Adrenal gland (tissue), 12 donors: ENCODE results near the gene FRMD5. TPM values are rescaled to one million over a fixed set of nuclear protein-coding genes. Genes with fewer than 3 reads are reported as not detected.

Experiments used
- DNase-seq, 7 donors: peaks; one replicate each; pipeline ENCODE4 v3.0.0-alpha.2; 2019 to 2020
- H3K27ac ChIP-seq, 5 donors: fragments of 200-600 bp; sonication (generic) in 4 of 5; 1 replicate in 3 of 5; 2 replicates in 2 of 5; pipeline versions ENCODE4 v1.5.1 to v1.8.0; 2016 to 2020; ENCODE audit warnings: mild to moderate bottlenecking in 1 of 5
- H3K27me3 ChIP-seq: fragments of 200-600 bp; 2 replicates; pipeline ENCODE4 v1.8.0; 2021
- H3K36me3 ChIP-seq, 2 donors: fragments of 200-600 bp; replicated peaks in 1 of 2; 1 replicate in 1 of 2; 2 replicates in 1 of 2; pipeline versions ENCODE4 v1.5.1 to v1.8.0; 2018 to 2022
- H3K4me1 ChIP-seq, 2 donors: fragments of 200-600 bp; replicated peaks in 1 of 2; 1 replicate in 1 of 2; 2 replicates in 1 of 2; pipeline versions ENCODE4 v1.5.1 to v1.8.0; 2018 to 2021
- H3K4me3 ChIP-seq, 4 donors: fragments of 200-600 bp; sonication (generic) in 3 of 4; one replicate each; pipeline ENCODE4 v1.5.1; 2016 to 2018
- H3K9me3 ChIP-seq, 3 donors: fragments of 200-600 bp; sonication (generic) in 1 of 3; replicated peaks in 1 of 3; 1 replicate in 2 of 3; 2 replicates in 1 of 3; pipeline versions ENCODE4 v1.5.1 to v1.8.0; 2016 to 2021
- POLR2A ChIP-seq, 2 donors: fragments of 450-650 bp; IDR thresholded peaks; one replicate each; pipeline ENCODE4 v1.6.1; 2017; ENCODE audit warnings: antibody characterized with exemption in 2 of 2, mild to moderate bottlenecking in 2 of 2, moderate library complexity in 1 of 2
- WGBS, 4 donors: extraction: QIAGEN DNeasy Blood & Tissue Kit in 2 of 4; methylation state at CpG; one replicate each; pipeline versions ENCODE4 v1.1.5 to v1.1.7; 2013 to 2017; 5-methylcytosine and 5-hydroxymethylcytosine counted together
- intact Hi-C, 2 donors: fragments of 100-400 bp; cut with DNase I; formaldehyde crosslinking; loops; one replicate each; pipeline versions ENCODE4 v1.14.1 to v1.15.0; 2022 to 2023
- polyA plus RNA-seq, 3 donors: library from polyadenylated mRNA; stranded (reverse); fragments of 200-250 nt in 2 of 3; fragments of 350-450 nt in 1 of 3; fragmentation: Illumina TruSeq in 1 of 3; extraction: RNeasy Lipid Tissue Mini Kit (QIAGEN cat#74804) in 1 of 3; gene quantifications; one replicate each; pipeline ENCODE4 v1.2.3, GENCODE V29; 2013 to 2014
- total RNA-seq, 9 donors: library from RNA; depleted of rRNA in 4 of 9; stranded (reverse); fragments of >200 nt in 4 of 9; fragments of 120-200 nt in 1 of 9; fragmentation: NEBNext Ultra II Directional in 1 of 9; extraction: Animal tissue kit (Norgen Biotek cat#: 25700) in 1 of 9; gene quantifications; one replicate each; pipeline versions ENCODE4 v1.1.0 to v1.2.4, GENCODE V29; 2013 to 2023
- TF ChIP-seq, protein P1 (sequence below), 6 experiments: fragments of 450-650 bp in 4 of 6; fragments of 200-600 bp in 2 of 6; sonication (generic) in 1 of 6; IDR thresholded peaks; 1 replicate in 5 of 6; 2 replicates in 1 of 6; pipeline versions ENCODE4 v1.5.1 to v1.8.0; 2016 to 2021; ENCODE audit warnings: antibody characterized with exemption in 6 of 6, mild to moderate bottlenecking in 2 of 6, moderate library complexity in 1 of 6
- donor health status: healthy with polysubstance abuse.
- donor health status: Bipolar disorder and iron deficiency.
- donor health status: DM: yes; HTN: yes; CAD: no.
- donor health status: DM: no; HTN: no; CAD: no.
- donor health status: DM: no; HTN: no; CAD: no.
- donor health status: DM: yes; HTN: yes; CAD: no.

Gene FRMD5
- total and polyA plus RNA-seq, 12 donors, result 2.9 to 53.8 (median 12.1) TPM

DNA sequence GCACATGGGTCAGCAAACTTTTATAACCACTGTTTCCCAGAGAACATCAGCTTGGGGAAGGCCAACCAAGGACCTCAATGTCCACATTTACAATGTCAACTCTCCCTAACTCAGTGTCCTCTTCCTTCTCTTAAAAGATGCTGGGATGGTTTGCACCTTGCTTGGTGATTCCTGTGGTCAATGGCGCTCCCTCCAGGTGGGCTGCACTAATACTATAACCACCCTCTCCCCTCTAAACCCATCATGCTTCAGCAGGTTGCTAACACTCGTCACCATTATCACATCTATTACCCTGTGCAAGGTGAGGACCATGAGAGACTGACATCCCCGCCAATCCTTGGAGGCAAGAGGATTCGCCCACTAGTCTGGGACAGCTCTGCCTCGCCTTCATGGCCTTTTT is 65.2 kb downstream of the FRMD5 start:
- Histone ChIP-seq H3K4me3 (no peak overlapping the region), H3K27ac (no peak overlapping the region), H3K9me3 (no peaks in the 10 kb centered on the region), H3K36me3 (no peaks in the 10 kb centered on the region), H3K4me1 (peaks cover 0 to 7% of the 10 kb centered on the region in 2 donors), H3K27me3 (no peaks in the 10 kb centered on the region)
- 88 to 94% (median 92%) methylated on average over 5 of the region's 5 CpGs for WGBS, 4 donors
- intact Hi-C loops, result no loop called here
- no peak for DNase-seq
- TF ChIP-seq, protein P1, sequence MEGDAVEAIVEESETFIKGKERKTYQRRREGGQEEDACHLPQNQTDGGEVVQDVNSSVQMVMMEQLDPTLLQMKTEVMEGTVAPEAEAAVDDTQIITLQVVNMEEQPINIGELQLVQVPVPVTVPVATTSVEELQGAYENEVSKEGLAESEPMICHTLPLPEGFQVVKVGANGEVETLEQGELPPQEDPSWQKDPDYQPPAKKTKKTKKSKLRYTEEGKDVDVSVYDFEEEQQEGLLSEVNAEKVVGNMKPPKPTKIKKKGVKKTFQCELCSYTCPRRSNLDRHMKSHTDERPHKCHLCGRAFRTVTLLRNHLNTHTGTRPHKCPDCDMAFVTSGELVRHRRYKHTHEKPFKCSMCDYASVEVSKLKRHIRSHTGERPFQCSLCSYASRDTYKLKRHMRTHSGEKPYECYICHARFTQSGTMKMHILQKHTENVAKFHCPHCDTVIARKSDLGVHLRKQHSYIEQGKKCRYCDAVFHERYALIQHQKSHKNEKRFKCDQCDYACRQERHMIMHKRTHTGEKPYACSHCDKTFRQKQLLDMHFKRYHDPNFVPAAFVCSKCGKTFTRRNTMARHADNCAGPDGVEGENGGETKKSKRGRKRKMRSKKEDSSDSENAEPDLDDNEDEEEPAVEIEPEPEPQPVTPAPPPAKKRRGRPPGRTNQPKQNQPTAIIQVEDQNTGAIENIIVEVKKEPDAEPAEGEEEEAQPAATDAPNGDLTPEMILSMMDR (IDR thresholded peaks at IDR 0.05), result no peak
- TF ChIP-seq POLR2A (IDR thresholded peaks at IDR 0.05), result no peak

DNA sequence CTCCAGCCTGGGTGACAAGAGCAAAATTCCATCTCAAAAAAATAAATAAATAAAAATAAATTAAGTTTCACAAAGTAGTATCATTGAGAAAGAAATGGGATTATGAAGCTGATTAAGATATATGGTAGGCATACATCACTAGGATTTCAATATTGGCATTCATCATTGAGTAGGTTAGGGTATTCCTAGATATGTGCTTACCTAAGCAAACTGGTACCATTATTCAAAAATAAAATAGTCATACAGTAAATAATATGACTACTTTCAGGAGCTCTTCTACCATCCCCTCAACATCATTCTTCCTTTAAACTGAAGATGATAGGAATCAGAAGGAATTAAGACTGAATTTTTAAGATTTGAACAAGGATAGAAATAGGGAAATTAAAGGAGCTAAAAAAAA is 66.6 kb downstream of the FRMD5 start:
- intact Hi-C loops, result no loop called here
- Histone ChIP-seq H3K4me3 (no peak overlapping the region), H3K27me3 (no peaks in the 10 kb centered on the region), H3K9me3 (no peaks in the 10 kb centered on the region), H3K36me3 (no peaks in the 10 kb centered on the region), H3K27ac (no peak overlapping the region), H3K4me1 (peaks cover 0 to 7% of the 10 kb centered on the region in 2 donors)
- TF ChIP-seq POLR2A (IDR thresholded peaks at IDR 0.05), result no peak
- TF ChIP-seq, protein P1 (IDR thresholded peaks at IDR 0.05), result no peak
- no peak for DNase-seq

DNA sequence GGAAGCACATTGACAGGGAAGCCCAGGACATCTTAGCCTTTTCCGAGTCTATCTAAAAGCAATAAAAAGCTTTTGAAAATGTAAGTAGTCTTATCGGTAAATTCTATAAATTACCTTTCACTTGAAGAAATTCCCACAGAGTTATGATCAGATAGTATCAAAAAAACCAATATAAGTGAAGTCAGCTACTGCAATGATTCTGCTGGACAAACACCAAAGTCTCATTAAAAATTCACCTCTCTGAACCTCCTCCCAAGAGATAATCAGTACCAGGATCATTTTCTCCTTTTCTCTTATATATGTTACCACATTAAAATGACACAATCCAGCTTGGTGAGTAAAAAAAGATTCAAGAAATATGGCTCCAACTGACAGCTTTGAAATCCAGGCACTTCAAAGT is 69.2 kb downstream of the FRMD5 start:
- DNase-seq, result no peak
- WGBS, 4 donors, result 79 to 98% (median 91%) methylated on average over 2 of the region's 2 CpGs
- H3K9me3 ChIP-seq, result no peaks in the 10 kb centered on the region
- no peaks in the 10 kb centered on the region for H3K36me3 ChIP-seq
- TF ChIP-seq, protein P1 (IDR thresholded peaks at IDR 0.05), result no peak
- no peak for TF ChIP-seq POLR2A (IDR thresholded peaks at IDR 0.05)
- intact Hi-C loops, result no loop called here
- H3K27ac ChIP-seq, result no peak overlapping the region
- peaks cover 0 to 4% of the 10 kb centered on the region in 2 donors for H3K4me1 ChIP-seq
- no peaks in the 10 kb centered on the region for H3K27me3 ChIP-seq
- H3K4me3 ChIP-seq, result no peak overlapping the region

DNA sequence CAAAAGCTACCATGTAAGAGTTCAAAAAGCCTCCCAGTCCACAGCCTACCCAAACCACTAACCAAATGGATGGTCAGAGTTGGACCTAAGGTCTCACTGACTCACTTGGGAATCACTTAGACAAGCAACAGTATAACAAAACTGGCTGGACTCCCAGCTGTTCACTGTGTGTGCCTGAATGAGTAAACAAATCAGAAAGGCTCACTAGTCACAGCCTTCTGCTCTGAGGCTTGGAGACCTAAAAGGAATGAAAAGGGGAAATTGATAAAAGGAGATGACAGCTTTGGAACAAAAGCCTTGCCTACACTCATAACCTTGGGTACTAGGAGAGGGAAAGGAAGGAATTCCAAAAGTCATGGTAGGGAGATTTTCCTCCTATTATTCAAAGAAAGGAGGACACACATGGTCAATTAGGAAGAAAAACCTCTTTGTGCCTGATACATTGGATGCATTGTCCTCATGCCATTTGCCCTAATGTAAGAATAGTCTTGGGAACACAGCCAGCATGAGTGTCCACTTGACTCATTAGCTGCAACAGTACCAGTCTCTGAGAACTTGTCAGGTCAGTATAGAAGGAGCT is 92.3 kb downstream of the FRMD5 start:
- H3K27me3 ChIP-seq, result no peaks in the 10 kb centered on the region
- H3K4me3 ChIP-seq, result no peak overlapping the region
- peak overlapping the region in 3 of 5 donors; percentile 11 to 56 (median 21) for H3K27ac ChIP-seq
- peaks cover 5 to 8% of the 10 kb centered on the region in 2 donors for H3K4me1 ChIP-seq
- H3K36me3 ChIP-seq, result no peaks in the 10 kb centered on the region
- no peaks in the 10 kb centered on the region for H3K9me3 ChIP-seq
- DNase-seq, result peak; percentile 34 to 74 (median 62)
- intact Hi-C loops, result no loop called here
- TF ChIP-seq, protein P1 (IDR thresholded peaks at IDR 0.05), result no peak
- TF ChIP-seq POLR2A (IDR thresholded peaks at IDR 0.05), result no peak
